Islet precursor cell (in vitro differentiated cells): ENCODE measurements around the gene B3GNT5.

Experiments
- DNase-seq: peaks from one replicate; pipeline ENCODE4 v3.0.0-alpha.2; 2018

Gene B3GNT5

DNA sequence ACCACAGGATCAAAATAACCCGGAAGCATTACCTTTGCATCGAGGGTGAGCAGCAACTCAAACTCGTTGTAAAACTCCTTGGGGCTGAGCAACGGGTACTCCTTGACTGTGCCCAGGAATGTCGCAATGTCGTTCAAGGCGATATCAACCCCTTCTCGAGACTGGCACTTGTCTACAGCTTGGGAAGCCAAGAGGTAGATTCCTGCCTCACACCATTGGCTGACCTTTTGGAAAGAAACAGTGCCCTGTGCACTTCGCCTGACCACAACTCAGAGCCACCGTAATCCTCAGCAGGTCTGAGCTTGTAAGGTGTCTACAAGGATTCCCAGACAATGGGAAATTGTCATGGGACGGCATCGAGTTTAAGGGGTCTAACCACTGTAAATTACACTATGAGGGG lies 43.9 kb downstream of the B3GNT5 start:
- DNase-seq, result no peak

DNA sequence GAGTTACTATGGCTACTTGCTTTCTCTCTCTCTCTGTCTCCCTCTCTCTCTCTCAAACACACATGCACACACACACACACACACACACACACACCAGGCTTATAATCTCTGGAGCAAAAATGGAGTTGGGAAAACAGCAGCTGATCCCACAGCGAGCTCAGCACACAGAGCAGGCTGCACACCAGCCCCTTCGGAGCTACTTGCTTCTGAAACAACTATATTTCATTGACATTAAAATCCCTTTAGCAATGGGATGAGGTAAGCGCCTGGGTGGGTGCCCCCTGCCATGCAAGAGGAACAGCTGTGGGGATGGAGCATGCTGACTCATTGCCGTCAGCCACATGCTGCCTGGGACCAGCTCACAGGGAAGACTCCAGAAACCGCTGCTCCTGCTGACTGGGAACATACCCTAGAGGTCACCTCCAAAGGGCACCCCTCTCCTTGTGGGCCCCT lies 45.7 kb downstream of the B3GNT5 start:
- DNase-seq, result peak; percentile 82

DNA sequence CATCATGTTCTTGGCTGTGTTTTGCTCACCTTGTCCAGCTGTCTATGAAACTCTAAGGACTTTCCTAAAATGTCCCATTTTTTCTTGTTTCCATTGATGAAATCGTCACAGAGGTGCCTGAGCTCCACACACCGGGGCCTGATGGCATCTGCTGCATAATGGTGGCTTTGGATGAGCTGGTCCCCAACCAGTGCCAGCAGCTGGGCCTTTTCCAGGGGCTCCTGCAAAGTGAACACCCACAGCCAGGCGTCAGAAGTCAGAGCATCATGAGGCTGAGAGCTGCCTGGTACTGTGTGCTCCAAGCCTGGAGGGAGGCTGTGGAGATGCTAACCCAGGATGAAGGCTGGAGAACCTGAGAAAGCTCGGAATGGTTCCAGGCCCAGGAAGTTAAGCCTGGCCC lies 46.9 kb downstream of the B3GNT5 start:
- DNase-seq, result no peak

DNA sequence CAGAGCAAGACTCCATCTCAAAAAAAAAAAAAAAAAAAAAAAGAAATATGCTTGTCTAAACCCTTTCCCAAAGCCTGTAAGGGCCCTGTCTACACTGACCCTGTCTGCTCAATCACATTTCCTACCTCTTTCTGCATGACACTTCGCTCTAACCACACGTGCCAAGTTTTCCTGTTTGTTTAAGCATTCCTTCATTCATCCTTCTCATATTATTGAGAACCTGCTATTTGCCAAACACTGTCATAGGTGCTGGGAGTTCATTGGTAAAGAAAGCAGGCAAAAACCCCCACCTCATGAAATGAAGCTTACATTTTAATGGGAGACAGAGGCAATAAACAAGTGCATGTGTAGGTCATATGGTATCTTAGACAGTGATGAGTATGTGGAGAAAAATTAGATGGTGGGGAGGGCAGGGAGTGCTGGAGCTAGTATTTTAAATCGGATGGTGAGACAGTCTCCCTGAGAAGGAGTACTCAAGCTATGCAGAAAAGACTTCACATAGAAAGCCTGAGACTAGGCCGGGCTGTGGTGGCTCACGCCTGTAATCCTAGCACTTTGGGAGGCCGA lies 48.0 kb downstream of the B3GNT5 start:
- DNase-seq, result no peak

DNA sequence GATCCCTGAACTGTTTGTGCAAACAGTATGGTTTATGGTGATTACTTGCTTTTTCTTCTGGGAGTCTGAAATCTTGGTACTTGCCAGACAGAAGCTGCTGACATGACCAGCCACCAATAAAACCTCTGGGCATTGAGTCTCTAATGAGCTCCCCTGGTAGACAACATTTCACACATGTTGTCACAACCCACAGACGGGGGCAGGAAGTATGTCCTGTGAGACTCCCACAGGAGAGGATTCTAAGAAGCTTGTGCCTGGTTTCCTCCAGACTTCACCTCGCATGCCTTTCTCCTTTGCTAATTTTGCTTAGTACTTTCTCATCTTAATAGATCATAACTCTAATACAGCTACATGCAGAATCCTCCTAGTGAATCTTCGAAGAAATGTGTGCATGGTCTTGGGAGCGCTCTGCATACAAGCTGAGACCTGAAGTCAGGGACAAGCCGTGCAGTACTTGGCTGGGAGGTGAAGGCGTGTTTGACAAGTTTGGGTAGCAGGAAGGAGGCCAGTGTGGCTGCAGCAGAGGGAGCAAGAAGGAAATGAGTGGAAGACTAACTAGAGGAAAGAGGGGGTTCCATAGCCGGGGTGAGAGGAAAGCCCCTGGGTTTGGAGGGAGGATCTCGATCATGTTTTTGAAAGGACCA lies 49.0 kb downstream of the B3GNT5 start:
- DNase-seq, result peak; percentile 55

DNA sequence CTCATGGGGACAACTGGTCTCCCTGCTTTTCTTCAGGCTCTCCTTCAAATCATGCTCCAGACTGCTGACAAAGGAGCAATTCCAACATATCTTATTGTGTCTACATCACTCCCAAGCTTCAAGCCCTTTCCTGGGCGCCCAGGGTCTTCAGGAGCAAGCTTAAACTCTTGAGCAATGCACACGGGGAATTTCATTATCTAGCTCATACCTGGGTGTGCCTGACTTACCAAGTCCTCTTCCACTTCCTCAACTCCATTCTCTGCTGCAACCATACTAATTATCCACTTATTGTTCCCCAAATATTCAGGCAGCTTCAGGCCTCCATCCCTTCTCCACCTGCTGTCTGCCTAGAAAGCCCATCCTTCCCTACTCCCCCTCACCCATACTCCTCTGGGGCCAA lies 50.6 kb downstream of the B3GNT5 start:
- DNase-seq, result peak; percentile 17

DNA sequence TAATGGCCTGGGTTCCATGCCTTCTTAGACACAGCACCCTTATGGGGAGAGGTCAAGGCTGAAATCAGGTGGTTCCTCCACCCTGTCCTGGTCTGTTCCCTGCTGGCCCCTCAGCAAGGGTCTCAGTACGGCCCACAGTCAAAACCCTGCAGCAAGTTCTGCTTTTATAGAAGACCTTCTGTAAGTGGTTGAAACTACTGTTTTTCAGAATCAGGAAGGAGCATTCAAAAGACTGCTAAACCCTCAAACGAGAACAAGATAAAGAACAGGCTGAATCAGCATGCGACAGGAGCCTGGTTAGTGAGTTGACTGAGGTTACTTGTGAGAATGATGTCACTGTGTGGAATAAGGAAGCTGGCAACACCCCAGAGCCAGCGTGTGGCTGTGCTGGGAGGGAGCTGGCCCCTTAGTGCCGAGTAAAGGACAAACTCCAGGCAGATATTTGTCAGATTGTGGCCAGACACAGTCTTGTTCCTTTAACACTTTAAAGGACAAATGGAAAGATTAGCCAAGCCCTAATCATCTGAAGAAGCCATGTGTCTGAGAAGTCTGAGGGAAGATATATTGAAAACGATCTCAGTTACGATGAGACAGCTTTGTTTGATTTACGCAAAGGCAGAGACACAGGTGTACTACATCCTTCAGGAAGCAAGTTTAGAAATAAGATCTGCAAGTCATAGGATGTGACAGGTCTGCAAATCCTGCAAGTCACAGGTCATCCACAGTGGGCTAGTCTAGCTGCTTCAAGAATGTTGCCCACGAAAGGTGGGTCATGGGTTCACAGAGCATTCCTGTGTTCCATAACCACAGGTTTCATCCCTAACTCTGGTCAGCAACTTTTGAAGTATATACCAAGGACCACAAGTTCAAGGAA lies 54.0 kb downstream of the B3GNT5 start:
- peak; percentile 79 for DNase-seq

DNA sequence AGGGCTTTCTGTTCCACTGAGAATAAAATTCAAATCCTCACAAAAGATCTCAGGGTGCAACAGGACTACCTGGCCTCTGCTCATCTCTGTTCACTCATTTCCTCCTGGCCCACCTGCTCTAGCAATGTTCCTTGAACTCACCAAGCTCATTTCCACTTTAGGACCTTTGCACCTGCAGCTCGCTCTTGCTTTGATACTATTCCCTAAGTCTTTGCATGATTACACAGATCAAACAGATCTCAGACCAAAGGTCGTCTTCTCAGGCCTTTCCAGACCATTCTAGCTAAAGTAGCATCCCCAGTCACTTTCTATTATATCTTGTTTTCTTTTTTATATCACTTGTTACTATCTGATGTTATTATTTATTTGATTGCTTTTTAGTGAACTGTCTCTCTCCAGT lies 54.7 kb downstream of the B3GNT5 start:
- no peak for DNase-seq

DNA sequence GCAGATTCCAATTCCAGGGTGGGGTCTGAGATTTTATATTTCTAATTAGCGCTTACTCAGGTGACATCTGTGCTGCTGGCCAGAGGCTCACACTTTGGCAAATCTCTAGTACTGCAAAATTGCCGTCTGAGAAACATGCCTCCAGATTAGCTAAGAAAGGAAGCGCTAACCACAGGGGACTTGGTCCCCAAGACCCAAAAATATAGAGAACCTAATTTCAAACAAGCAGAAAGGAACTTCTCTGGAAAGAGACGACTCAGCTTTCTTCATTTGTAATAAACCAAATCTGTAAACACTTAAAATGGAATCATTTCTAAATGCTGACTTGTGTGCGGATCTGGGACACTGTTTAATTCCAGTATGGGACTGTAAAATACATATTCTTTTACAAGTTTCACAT lies 55.7 kb downstream of the B3GNT5 start:
- DNase-seq, result peak; percentile 1

DNA sequence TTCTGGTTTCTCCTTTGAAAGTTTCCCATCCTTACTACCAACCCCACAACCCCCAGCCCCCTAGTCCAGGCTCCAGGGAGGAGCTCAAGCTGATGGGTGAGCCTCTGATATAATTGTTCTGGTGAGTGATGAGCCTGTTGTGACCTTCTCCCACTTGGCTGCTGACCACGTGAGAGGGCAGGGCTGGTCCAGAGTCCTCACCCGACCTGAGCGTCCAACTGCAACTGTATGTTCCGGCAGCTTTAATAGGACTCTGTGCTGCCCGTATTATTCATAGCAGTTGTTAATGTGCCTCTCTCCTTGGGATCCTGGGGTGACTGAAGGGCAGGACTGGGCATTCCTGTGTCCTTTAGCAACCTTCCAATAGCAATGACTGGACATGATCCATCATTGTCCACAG lies 56.2 kb downstream of the B3GNT5 start:
- no peak for DNase-seq

DNA sequence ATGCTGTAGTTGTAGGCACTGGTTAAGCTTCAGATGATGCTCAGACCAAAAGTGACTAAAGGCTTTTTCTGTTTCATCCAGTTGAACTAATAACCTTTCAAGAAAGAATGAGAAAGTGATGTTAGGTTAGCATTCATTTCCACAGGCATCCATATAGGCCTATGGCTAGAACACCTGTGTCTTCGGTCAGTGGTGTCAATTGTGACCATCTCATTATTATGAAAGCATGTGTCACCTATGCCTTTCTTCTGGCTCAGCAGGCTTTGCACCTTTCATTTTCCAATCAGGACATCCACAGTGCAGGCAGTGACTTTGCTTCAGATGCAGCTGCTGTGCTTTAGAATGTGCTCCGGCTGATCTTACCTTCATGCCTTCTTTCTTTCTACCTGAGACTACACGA lies 57.9 kb downstream of the B3GNT5 start:
- DNase-seq, result no peak

DNA sequence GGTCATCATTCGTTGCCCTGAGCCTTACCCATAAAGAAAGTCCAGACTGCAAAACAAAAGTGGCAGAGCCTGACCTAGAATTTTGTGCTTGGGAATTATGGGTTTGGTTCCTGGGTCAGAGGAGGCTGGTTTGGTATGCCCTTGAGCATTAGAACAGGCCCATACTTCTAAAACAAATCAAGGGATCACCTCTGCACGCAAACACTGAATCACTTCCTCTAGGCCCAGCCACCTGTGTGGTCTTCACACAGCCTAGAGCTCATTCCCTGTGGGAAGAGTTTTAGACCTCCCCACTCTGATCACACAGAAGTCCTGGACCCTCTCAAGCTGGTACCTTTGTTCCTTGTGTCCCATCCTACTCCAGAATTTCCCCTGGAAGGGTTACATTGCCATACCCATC lies 59.4 kb downstream of the B3GNT5 start:
- DNase-seq, result peak; percentile 40

DNA sequence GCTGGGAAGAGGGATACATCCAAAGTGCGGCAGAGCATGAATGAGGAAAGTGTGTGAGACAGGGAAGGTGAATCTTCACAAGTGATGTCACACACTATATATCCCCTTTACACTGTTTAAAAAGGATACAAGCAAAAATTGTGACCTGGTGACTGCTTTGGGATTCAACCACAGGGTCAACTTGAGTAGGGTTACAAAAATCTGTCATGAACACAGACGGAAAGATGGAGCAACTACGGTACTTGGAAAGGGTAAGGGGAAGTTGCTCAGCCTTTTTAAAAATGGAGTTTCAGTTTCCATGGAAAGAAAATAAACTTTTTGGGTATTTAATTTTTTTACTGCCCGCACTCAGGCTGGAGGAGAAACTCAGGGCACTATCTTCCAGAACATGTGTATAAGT lies 60.3 kb downstream of the B3GNT5 start:
- DNase-seq, result no peak

DNA sequence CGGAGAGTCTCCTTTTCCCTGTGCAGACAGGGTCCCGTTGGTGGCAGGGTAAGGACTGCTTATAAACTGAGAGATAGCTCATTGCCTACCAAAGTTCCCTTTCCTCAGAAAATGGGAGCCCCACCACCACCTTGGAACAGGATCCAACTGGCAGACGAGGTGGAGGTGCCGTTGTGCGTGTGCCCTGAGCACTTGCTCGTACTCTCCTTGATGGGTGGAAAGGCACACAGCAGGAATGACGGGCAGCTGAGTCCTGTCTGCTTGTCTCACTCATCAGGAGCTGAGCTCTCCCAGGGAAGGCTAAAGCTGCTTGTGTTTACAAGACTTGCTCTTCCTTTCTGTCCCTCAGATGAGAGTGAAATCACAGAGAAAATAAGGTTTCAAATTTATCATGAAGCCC lies 60.7 kb downstream of the B3GNT5 start:
- peak; percentile 51 for DNase-seq

DNA sequence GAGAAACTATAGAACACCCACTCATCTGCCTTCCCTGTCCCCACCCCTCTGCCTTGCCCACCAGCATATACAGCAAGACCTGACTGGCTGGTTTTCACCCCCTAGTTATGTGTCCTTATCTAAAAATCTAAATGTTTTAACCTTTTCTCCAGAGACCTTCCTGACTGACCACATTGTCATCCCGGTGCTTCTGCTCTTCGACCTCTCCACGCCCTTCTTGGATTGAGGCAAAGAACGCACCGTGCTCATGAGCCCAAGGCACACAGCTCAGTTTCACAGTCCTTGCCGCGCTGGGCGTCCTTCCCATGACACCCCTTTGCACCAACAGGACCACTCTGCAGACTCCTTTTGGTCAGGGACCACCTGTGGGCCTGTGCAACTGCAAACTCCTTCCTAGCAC lies 62.7 kb downstream of the B3GNT5 start:
- DNase-seq, result peak; percentile 83

DNA sequence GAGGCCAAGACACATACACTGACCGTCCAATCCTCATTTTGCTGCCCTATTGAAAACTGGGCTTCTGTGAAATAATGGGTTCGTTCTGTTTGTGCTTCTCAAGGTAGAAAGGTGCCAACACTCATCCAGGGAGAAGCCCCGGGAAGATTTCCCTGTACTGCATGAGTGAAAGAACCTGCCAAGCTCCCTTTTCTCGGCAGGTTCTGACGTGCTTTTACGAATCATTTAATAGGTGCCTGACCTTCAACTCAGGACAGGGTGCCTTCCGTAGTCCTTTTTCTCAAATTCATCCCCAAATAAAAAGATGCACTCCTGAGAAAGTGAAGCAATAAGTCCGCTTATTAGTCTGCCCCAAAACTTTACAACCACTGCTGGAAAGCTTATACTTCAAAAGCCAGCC lies 64.2 kb downstream of the B3GNT5 start:
- DNase-seq, result peak; percentile 30

DNA sequence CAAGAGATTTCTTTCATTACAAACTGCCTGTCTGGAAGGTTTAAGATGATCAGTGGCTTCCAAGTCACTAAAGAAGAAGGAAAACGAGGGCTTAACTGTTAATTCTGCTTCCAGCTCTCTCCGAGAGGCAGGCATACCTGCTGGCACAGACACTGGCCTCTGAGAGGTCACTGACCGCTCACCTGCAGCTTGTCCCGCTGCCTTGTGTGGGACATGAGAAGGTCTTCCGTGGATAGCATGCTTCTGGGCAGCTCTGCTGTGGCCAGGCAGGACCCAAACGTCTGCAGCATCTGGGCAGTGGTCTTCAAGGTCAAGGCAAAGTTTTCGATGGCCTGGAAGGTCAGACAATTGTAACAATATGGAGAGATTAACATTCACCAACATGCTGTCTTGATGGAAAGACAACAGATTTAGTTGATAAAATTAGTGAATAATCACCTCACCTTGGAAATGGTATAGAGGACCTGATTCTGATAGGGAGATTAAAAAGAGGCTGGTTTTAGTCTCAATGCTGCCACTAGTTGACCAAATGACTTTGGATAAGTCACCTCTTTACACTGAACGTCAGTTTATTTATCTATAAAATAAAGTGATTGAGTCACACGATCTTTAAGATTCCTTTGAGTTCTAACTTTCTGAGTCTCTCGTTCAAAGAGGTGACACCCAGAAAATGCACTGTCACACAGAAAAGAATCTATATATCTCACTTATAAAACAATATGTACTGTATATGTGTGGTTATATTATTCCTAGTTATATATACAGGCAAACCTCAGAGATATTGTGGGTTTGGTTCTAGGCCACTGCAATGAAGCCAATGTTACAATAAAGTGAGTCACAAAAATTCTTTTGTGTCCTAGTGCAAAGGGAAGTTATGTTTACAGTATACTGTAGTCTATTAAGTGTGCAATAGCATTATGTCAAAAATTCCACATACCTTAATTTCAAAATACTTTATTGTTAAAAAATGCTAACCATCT lies 65.1 kb downstream of the B3GNT5 start:
- no peak for DNase-seq

DNA sequence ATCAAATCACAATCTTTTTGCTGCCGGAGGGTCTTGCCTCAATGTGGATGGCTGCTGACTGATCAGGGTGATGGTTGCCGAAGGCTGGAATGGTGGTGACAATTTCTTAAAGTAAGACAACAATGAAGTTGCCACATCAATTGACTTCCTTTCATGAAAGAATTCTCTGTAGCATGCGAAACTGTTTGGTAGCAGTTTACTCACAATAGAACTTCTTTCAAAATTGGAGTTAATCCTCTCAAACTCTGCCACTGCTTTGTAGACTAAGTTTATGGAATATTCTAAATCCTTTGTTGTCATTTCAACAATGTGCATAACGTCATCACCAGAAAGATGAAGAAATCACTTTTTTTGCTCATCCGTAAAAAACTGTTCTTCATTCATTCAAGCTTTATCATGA lies 65.8 kb downstream of the B3GNT5 start:
- no peak for DNase-seq

DNA sequence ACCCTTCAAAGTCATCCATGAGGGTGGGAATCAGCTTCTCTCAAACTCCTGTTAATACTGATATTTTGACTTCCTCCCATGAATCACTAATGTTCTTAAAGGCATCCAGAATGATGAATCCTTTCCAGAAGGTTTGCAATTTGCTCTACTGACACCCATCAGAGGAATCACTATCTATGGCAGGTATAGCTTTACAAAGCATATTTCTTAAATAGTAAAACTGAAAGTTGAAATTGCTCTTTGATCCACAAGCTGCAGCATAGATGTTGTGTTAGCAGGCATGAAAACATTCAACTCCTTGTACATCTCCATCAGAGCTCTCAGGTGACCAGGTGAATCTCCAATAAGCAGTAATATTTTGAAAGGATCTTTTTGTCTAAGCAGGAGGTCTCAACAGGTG lies 66.3 kb downstream of the B3GNT5 start:
- no peak for DNase-seq
